A673 (cell line): Measurements from ENCODE around the gene HSF5. TPM values are rescaled to one million over a fixed set of nuclear protein-coding genes. Genes with fewer than 3 reads are reported as not detected.

Experiments
- BruUV-seq: library from RNA; stranded (reverse); fragments of 400-500 nt; replicated peaks from 2 replicates; lab custom pipeline; 2021; lab: Mats Ljungman, UMichigan
- CTCF ChIA-PET: fragments of 300-600 bp; sonication (Branson Sonifier 250); formaldehyde crosslinking; loops from one replicate; lab custom pipeline; 2022; ENCODE audit warnings: antibody characterized with exemption; lab: Charles Lee
- POLR2A ChIA-PET: fragments of 300-600 bp; sonication (Branson Sonifier 250); formaldehyde crosslinking; loops from one replicate; lab custom pipeline; 2022; ENCODE audit warnings: antibody characterized with exemption; ENCODE audit not compliant: low non-redundant PET; lab: Charles Lee
- DNase-seq: peaks from one replicate; pipeline ENCODE4 v3.0.0-alpha.2; 2015; ENCODE audit warnings: low spot score
- H3K27ac ChIP-seq: fragments of 200-600 bp; sonication (generic); 2 replicates; pipeline ENCODE4 v1.5.1; 2016; ENCODE audit warnings: mixed run types, low read depth, mild to moderate bottlenecking, mixed read lengths, antibody characterized with exemption, low read length; ENCODE audit not compliant: poor library complexity, severe bottlenecking
- H3K27me3 ChIP-seq: fragments of 200-600 bp; sonication (generic); replicated peaks from 2 replicates; pipeline ENCODE4 v1.6.1; 2017; ENCODE audit warnings: mixed run types, low read depth, mild to moderate bottlenecking, mixed read lengths, antibody characterized with exemption, low read length; ENCODE audit not compliant: insufficient read depth, poor library complexity
- H3K36me3 ChIP-seq: fragments of 200-600 bp; sonication (generic); 2 replicates; pipeline ENCODE4 v1.6.1; 2016; ENCODE audit warnings: mixed run types, mild to moderate bottlenecking, mixed read lengths, antibody characterized with exemption, low read length; ENCODE audit not compliant: insufficient read depth, poor library complexity, severe bottlenecking
- H3K4me1 ChIP-seq: fragments of 200-600 bp; sonication (generic); 2 replicates; pipeline ENCODE4 v1.6.1; 2017; ENCODE audit warnings: mixed run types, mild to moderate bottlenecking, mixed read lengths, antibody characterized with exemption, low read length; ENCODE audit not compliant: insufficient read depth, poor library complexity, severe bottlenecking
- H3K4me3 ChIP-seq: fragments of 200-600 bp; sonication (generic); 2 replicates; pipeline ENCODE4 v1.5.1; 2016; ENCODE audit warnings: low read depth, mixed run types, mild to moderate bottlenecking, mixed read lengths, low read length; ENCODE audit not compliant: poor library complexity, severe bottlenecking
- H3K9me3 ChIP-seq: fragments of 200-600 bp; sonication (generic); 2 replicates; pipeline ENCODE4 v1.6.1; 2016; ENCODE audit warnings: mixed run types, low read depth, mild to moderate bottlenecking, mixed read lengths, antibody characterized with exemption, low read length; ENCODE audit not compliant: poor library complexity, severe bottlenecking
- EZH2 ChIP-seq: fragments of 200-600 bp; sonication (generic); IDR thresholded peaks from 2 replicates; pipeline ENCODE4 v1.6.1; 2017; ENCODE audit warnings: borderline replicate concordance, low read depth, mild to moderate bottlenecking, mixed read lengths, antibody characterized with exemption, low read length; ENCODE audit not compliant: poor library complexity, severe bottlenecking
- intact Hi-C: fragments of 100-400 bp; cut with micrococcal nuclease; formaldehyde crosslinking; loops from one replicate; pipeline ENCODE4 v1.10.0; 2022; ENCODE audit not compliant: unreplicated experiment
- total RNA-seq: library from RNA; stranded (reverse); gene quantifications from 2 replicates; pipeline ENCODE4 v1.2.3, GENCODE V29; 2021
- TF ChIP-seq, protein P1 (sequence below): fragments of 300-800, 200-600 bp; sonication (generic); conservative IDR thresholded peaks from 2 replicates; pipeline ENCODE4 v1.5.1; 2017; ENCODE audit warnings: low read depth, mild to moderate bottlenecking, antibody characterized with exemption, low read length, moderate library complexity, mixed read lengths

HSF5 gene
- total RNA-seq, 1 experiment from 2014 or later, result 0.06 TPM

DNA sequence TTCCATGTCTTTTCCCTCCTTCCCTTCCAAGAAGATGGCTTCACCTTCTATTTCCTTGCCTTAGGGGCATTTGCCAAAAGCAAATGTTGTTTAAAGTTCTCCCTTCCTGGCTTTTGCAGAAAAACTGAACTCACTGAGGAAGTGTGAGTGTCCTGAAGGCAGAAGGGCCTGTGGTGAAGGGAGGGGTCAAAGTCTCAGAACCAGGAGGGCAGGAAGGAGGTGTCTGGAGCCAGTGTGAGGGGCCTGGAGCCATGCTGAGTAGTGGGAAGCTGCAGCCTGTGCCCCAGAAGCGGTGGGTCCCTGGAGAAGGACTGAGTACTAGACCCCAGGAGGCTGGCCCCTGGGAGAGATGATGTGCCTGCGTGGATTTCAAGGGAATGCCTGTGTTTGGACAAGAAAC lies 112.4 kb downstream of the HSF5 start:
- Histone ChIP-seq H3K4me1 (no peaks in the 10 kb centered on the region), H3K27me3 (no peaks in the 10 kb centered on the region), H3K36me3 (no peaks in the 10 kb centered on the region), H3K9me3 (no peaks in the 10 kb centered on the region), H3K27ac (no peak overlapping the region), H3K4me3 (no peak overlapping the region)
- no peak for TF ChIP-seq EZH2
- TF ChIP-seq, protein P1, sequence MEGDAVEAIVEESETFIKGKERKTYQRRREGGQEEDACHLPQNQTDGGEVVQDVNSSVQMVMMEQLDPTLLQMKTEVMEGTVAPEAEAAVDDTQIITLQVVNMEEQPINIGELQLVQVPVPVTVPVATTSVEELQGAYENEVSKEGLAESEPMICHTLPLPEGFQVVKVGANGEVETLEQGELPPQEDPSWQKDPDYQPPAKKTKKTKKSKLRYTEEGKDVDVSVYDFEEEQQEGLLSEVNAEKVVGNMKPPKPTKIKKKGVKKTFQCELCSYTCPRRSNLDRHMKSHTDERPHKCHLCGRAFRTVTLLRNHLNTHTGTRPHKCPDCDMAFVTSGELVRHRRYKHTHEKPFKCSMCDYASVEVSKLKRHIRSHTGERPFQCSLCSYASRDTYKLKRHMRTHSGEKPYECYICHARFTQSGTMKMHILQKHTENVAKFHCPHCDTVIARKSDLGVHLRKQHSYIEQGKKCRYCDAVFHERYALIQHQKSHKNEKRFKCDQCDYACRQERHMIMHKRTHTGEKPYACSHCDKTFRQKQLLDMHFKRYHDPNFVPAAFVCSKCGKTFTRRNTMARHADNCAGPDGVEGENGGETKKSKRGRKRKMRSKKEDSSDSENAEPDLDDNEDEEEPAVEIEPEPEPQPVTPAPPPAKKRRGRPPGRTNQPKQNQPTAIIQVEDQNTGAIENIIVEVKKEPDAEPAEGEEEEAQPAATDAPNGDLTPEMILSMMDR, result no peak
- BruUV-seq, result no TSS peak
- intact Hi-C loops, result no loop called here
- no peak for DNase-seq
- POLR2A ChIA-PET, result no interaction called here
- CTCF ChIA-PET, result no interaction called here

DNA sequence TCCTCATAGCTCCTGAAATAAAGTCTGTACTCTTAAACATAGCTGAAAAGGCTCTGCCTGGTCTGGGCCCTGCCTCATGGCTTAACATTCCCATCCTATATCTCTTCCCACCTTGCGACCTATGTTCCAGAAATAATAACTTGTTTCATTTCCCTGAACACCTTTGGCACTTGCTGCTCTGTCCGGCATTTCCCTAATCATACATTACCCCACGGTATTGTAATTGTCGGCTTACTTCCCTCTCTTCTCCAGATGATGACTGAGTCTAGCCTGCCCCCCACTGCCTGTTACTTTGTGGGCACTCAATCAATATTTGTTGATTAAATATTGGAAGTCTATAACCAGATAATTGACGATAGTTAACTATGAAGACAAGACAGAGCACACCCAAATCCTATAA lies 113.0 kb downstream of the HSF5 start:
- DNase-seq, result no peak
- ChIA-PET CTCF (no interaction called here), POLR2A (no interaction called here)
- H3K27ac ChIP-seq, result no peak overlapping the region
- no peaks in the 10 kb centered on the region for H3K9me3 ChIP-seq
- intact Hi-C loops, result no loop called here
- H3K27me3 ChIP-seq, result no peaks in the 10 kb centered on the region
- no peak overlapping the region for H3K4me3 ChIP-seq
- H3K4me1 ChIP-seq, result no peaks in the 10 kb centered on the region
- no peaks in the 10 kb centered on the region for H3K36me3 ChIP-seq
- no TSS peak for BruUV-seq
- TF ChIP-seq, protein P1, result no peak
- TF ChIP-seq EZH2, result no peak

DNA sequence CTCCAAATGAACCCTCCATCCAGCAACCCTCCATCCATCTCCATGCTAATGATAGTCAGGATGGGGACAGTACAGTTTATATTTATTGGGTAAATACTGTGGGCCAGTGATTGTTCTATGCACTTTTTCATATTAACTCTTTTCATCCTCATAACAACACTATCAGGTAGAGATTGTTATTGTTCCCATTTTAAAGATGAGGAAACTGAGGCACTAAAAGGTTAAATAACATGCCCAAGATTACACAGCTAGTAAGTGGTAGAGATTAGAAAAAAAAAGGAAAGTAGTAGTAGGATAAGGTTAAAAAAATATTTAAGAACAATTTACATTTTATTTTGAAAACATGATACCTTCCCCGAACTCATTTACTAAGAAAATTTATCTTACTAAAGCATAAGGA lies 114.3 kb downstream of the HSF5 start:
- intact Hi-C loops, result no loop called here
- Histone ChIP-seq H3K4me3 (no peak overlapping the region), H3K27me3 (peaks cover 3% of the 10 kb centered on the region), H3K9me3 (no peaks in the 10 kb centered on the region), H3K27ac (no peak overlapping the region), H3K4me1 (no peaks in the 10 kb centered on the region), H3K36me3 (no peaks in the 10 kb centered on the region)
- BruUV-seq, result no TSS peak
- TF ChIP-seq, protein P1, result no peak
- no peak for TF ChIP-seq EZH2
- POLR2A ChIA-PET, result no interaction called here
- CTCF ChIA-PET, result no interaction called here
- DNase-seq, result no peak
